Measurements from ENCODE around the gene CXCL5. TPM values are rescaled to one million over a fixed set of nuclear protein-coding genes. Genes with fewer than 3 reads are reported as not detected.
"Not testable (repeated sequence)": the region's sequence is repeated elsewhere in the genome, so short reads cannot be mapped to it uniquely, and the experiment has no call there.

CXCL5 gene
- polyA plus RNA-seq, 1 experiment = 0.69 TPM

GRCh38 chr4:73964862-73965611, 33.4 kb downstream of the CXCL5 start:
- peak; percentile 45 for TF ChIP-seq CTCF (IDR thresholded peaks at IDR 0.05; ENCODE audit: low read depth, low read length)
- no peak for DNase-seq (ENCODE audit: low read depth, low spot score)
- POLR2A ChIA-PET = no interaction called here
- no peak overlapping the region for H3K4me3 ChIP-seq (ENCODE audit: low read depth, low read length)
- H3K27ac ChIP-seq (ENCODE audit: low read depth, low read length) = no peak overlapping the region
- no peaks in the 10 kb centered on the region for H3K9me3 ChIP-seq (ENCODE audit: control insufficient read depth, insufficient read depth, low read length)
- CTCF ChIA-PET = interaction anchor here (0.6 to 1.0 kb wide), 3 partner anchors 295 to 515 kb away, joined by 3 to 5 read pairs (median 3); no protein-coding TSS in a partner anchor
- peaks cover 12% of the 10 kb centered on the region for H3K27me3 ChIP-seq (ENCODE audit: control insufficient read depth, insufficient read depth, low read length)

- Histone ChIP-seq H3K4me3 (ENCODE audit: low read depth, low read length) (no peak overlapping the region), H3K27me3 (ENCODE audit: control insufficient read depth, insufficient read depth, low read length) (peaks cover 9% of the 10 kb centered on the region), H3K9me3 (ENCODE audit: control insufficient read depth, insufficient read depth, low read length) (no peaks in the 10 kb centered on the region), H3K27ac (ENCODE audit: low read depth, low read length) (no peak overlapping the region)
- TF ChIP-seq CTCF (IDR thresholded peaks at IDR 0.05; ENCODE audit: low read depth, low read length) = no peak
- CTCF ChIA-PET = no interaction called here
- DNase-seq (ENCODE audit: low read depth, low spot score) = no peak
- POLR2A ChIA-PET = no interaction called here
Measured at GRCh38 chr4:73962724-73963123, 35.8 kb downstream of the CXCL5 start.

GRCh38 chr4:73959041-73959440, 39.4 kb downstream of the CXCL5 start:
- H3K27ac ChIP-seq (ENCODE audit: low read depth, low read length); H3K4me3 ChIP-seq (ENCODE audit: low read depth, low read length); POLR2A ChIA-PET; H3K27me3 ChIP-seq (ENCODE audit: control insufficient read depth, insufficient read depth, low read length); DNase-seq (ENCODE audit: low read depth, low spot score); CTCF ChIA-PET; H3K9me3 ChIP-seq (ENCODE audit: control insufficient read depth, insufficient read depth, low read length): not testable (repeated sequence)

GRCh38 chr4:73952352-73952751, 46.1 kb downstream of the CXCL5 start:
- H3K27me3 ChIP-seq (ENCODE audit: control insufficient read depth, insufficient read depth, low read length) = no peaks in the 10 kb centered on the region
- no peak for TF ChIP-seq CTCF (IDR thresholded peaks at IDR 0.05; ENCODE audit: low read depth, low read length)
- no peak overlapping the region for H3K4me3 ChIP-seq (ENCODE audit: low read depth, low read length)
- no peak for DNase-seq (ENCODE audit: low read depth, low spot score)
- ChIA-PET POLR2A (no interaction called here), CTCF (no interaction called here)
- peaks cover 5% of the 10 kb centered on the region; the same call in 1 of the 2 replicates for H3K9me3 ChIP-seq (ENCODE audit: control insufficient read depth, insufficient read depth, low read length)
- H3K27ac ChIP-seq (ENCODE audit: low read depth, low read length) = no peak overlapping the region

GRCh38 chr4:73950376-73950920, 48.0 kb downstream of the CXCL5 start:
- H3K9me3 ChIP-seq (ENCODE audit: control insufficient read depth, insufficient read depth, low read length); POLR2A ChIA-PET; H3K4me3 ChIP-seq (ENCODE audit: low read depth, low read length); DNase-seq (ENCODE audit: low read depth, low spot score); H3K27ac ChIP-seq (ENCODE audit: low read depth, low read length); CTCF ChIA-PET; H3K27me3 ChIP-seq (ENCODE audit: control insufficient read depth, insufficient read depth, low read length): not testable (repeated sequence)

- ChIA-PET POLR2A (no interaction called here), CTCF (no interaction called here)
- no peak overlapping the region for H3K4me3 ChIP-seq (ENCODE audit: low read depth, low read length)
- TF ChIP-seq CTCF (IDR thresholded peaks at IDR 0.05; ENCODE audit: low read depth, low read length) = no peak
- peaks cover 10% of the 10 kb centered on the region for H3K27me3 ChIP-seq (ENCODE audit: control insufficient read depth, insufficient read depth, low read length)
- H3K9me3 ChIP-seq (ENCODE audit: control insufficient read depth, insufficient read depth, low read length) = no peaks in the 10 kb centered on the region
- no peak for DNase-seq (ENCODE audit: low read depth, low spot score)
- H3K27ac ChIP-seq (ENCODE audit: low read depth, low read length) = no peak overlapping the region
Measured at GRCh38 chr4:73948990-73949706, 49.3 kb downstream of the CXCL5 start.

Measured in AG04450 (cell line).